GM10248 (cell line): ENCODE data around the gene HAS3.

Source experiments
- CTCF ChIA-PET: fragments of 300-600 bp; sonication (Branson Sonifier 250); formaldehyde crosslinking; extraction: SDS; loops from one replicate; lab custom pipeline; 2021; ENCODE audit warnings: antibody characterized with exemption; lab: Yijun Ruan, JAX
- POLR2A ChIA-PET: fragments of 350-650 bp; sonication (Branson Sonifier 250); formaldehyde crosslinking; extraction: SDS; loops from one replicate; lab custom pipeline; 2020; ENCODE audit warnings: antibody characterized with exemption; lab: Yijun Ruan, JAX
- DNase-seq: peaks from one replicate; pipeline ENCODE4 v3.0.0; 2012; ENCODE audit errors: extremely low spot score
- CTCF ChIP-seq: IDR thresholded peaks from 2 replicates; pipeline ENCODE4 v1.5.1; 2012; ENCODE audit warnings: mild to moderate bottlenecking, low read depth; ENCODE audit errors: extremely low read depth, missing control alignments, control extremely low read depth

The HAS3 gene

GRCh38 chr16:69166946-69167930 lies 61.8 kb downstream of the HAS3 start:
- POLR2A ChIA-PET = no interaction called here
- TF ChIP-seq CTCF = no peak
- CTCF ChIA-PET = interaction anchor here (1.0 to 4.3 kb wide), 8 partner anchors 10 to 134 kb away, joined by 3 to 30 read pairs (median 6); partner anchors contain the start of gene SNTB2
- no peak for DNase-seq
